Left forelimb (tissue), 1 donor: ENCODE results near the gene XXYLT1.
A peak's percentile ranks its signal among the peaks of the same experiment; 100 is the strongest.

Source experiments
- DNase-seq: peaks from one replicate; pipeline ENCODE4 v3.0.0-alpha.2; 2018; ENCODE audit warnings: low spot score

The XXYLT1 gene

GRCh38 chr3:195169011-195169649 lies 101.8 kb downstream of the XXYLT1 start:
- peak; percentile 52 for DNase-seq

GRCh38 chr3:195168009-195168762 lies 102.8 kb downstream of the XXYLT1 start:
- no peak for DNase-seq

- no peak for DNase-seq
Observed at GRCh38 chr3:195165790-195166189, 105.2 kb downstream of the XXYLT1 start.

GRCh38 chr3:195165265-195165609 lies 105.7 kb downstream of the XXYLT1 start:
- DNase-seq, result no peak

GRCh38 chr3:195164573-195165264 lies 106.2 kb downstream of the XXYLT1 start:
- no peak for DNase-seq

- DNase-seq, result no peak
Observed at GRCh38 chr3:195163719-195164572, 107.0 kb downstream of the XXYLT1 start.

- no peak for DNase-seq
Observed at GRCh38 chr3:195162816-195163215, 108.1 kb downstream of the XXYLT1 start.

- no peak for DNase-seq
Observed at GRCh38 chr3:195162033-195162669, 108.8 kb downstream of the XXYLT1 start.

- no peak for DNase-seq
Observed at GRCh38 chr3:195160908-195161434, 110.0 kb downstream of the XXYLT1 start.

- no peak for DNase-seq
Observed at GRCh38 chr3:195160257-195160898, 110.6 kb downstream of the XXYLT1 start.

- no peak for DNase-seq
Observed at GRCh38 chr3:195159814-195160165, 111.2 kb downstream of the XXYLT1 start.

- DNase-seq, result no peak
Observed at GRCh38 chr3:195159117-195159813, 111.7 kb downstream of the XXYLT1 start.

- DNase-seq, result no peak
Observed at GRCh38 chr3:195156286-195156890, 114.6 kb downstream of the XXYLT1 start.

GRCh38 chr3:195155570-195156241 lies 115.3 kb downstream of the XXYLT1 start:
- no peak for DNase-seq

- DNase-seq, result peak; percentile 92
Observed at GRCh38 chr3:195154793-195155535, 116.0 kb downstream of the XXYLT1 start.

GRCh38 chr3:195154111-195154791 lies 116.7 kb downstream of the XXYLT1 start:
- DNase-seq, result no peak

GRCh38 chr3:195153653-195154052 lies 117.3 kb downstream of the XXYLT1 start:
- no peak for DNase-seq

GRCh38 chr3:195153130-195153529 lies 117.8 kb downstream of the XXYLT1 start:
- DNase-seq, result no peak
